HT-29 (cell line): Measurements from ENCODE around the gene ADAMTS13. TPM values are rescaled to one million over a fixed set of nuclear protein-coding genes. Genes with fewer than 3 reads are reported as not detected.

ENCODE experiments used
- DNase-seq: peaks from one replicate; pipeline ENCODE4 v3.0.0-alpha.2; 2015; ENCODE audit warnings: low spot score
- total RNA-seq: library from RNA; depleted of rRNA; stranded (reverse); fragments of >200 nt; shearing (Covaris generic); gene quantifications from 2 replicates; pipeline ENCODE4 v1.2.3, GENCODE V29; 2014

Gene ADAMTS13
- total RNA-seq, 1 experiment from 2014 or later: 1.0 TPM

- DNase-seq: no peak
Observed at GRCh38 chr9:133489253-133490190, 67.4 kb downstream of the ADAMTS13 start.

- no peak for DNase-seq
Observed at GRCh38 chr9:133490201-133490681, 68.1 kb downstream of the ADAMTS13 start.

- no peak for DNase-seq
Observed at GRCh38 chr9:133490865-133491655, 68.9 kb downstream of the ADAMTS13 start.

GRCh38 chr9:133491656-133491925, 69.4 kb downstream of the ADAMTS13 start:
- DNase-seq: no peak

- DNase-seq: no peak
Observed at GRCh38 chr9:133492061-133493021, 70.2 kb downstream of the ADAMTS13 start.

GRCh38 chr9:133493428-133493827, 71.3 kb downstream of the ADAMTS13 start:
- DNase-seq: no peak

- no peak for DNase-seq
Observed at GRCh38 chr9:133493845-133494540, 71.8 kb downstream of the ADAMTS13 start.

- no peak for DNase-seq
Observed at GRCh38 chr9:133494636-133495326, 72.6 kb downstream of the ADAMTS13 start.

GRCh38 chr9:133495327-133496293, 73.4 kb downstream of the ADAMTS13 start:
- no peak for DNase-seq

- no peak for DNase-seq
Observed at GRCh38 chr9:133496861-133497842, 75.0 kb downstream of the ADAMTS13 start.

- no peak for DNase-seq
Observed at GRCh38 chr9:133499132-133499891, 77.1 kb downstream of the ADAMTS13 start.

GRCh38 chr9:133499892-133500270, 77.7 kb downstream of the ADAMTS13 start:
- DNase-seq: no peak

- no peak for DNase-seq
Observed at GRCh38 chr9:133502112-133502511, 79.9 kb downstream of the ADAMTS13 start.

GRCh38 chr9:133505186-133505830, 83.1 kb downstream of the ADAMTS13 start:
- DNase-seq: no peak

- DNase-seq: no peak
Observed at GRCh38 chr9:133505901-133506652, 83.9 kb downstream of the ADAMTS13 start.

- no peak for DNase-seq
Observed at GRCh38 chr9:133506653-133507038, 84.5 kb downstream of the ADAMTS13 start.
